ENCODE measurements around the gene FOXJ3.

- TF ChIP-seq POLR2A (IDR thresholded peaks at IDR 0.05) (no peak), EP300 (IDR thresholded peaks at IDR 0.05) (no peak)
These were observed 139.2 kb downstream of the FOXJ3 start for GRCh38 chr1:42195841-42196240.
